GM19035 (cell line): ENCODE measurements around the gene SUGCT.
"Not testable (repeated sequence)": the region's sequence is repeated elsewhere in the genome, so short reads cannot be mapped to it uniquely, and the experiment has no call there.

Experiments
- ATAC-seq: cut with Tn5 transposase; IDR thresholded peaks from one replicate; pipeline ENCODE4 v1.9.1; 2021; ENCODE audit not compliant: unreplicated experiment

SUGCT gene

DNA sequence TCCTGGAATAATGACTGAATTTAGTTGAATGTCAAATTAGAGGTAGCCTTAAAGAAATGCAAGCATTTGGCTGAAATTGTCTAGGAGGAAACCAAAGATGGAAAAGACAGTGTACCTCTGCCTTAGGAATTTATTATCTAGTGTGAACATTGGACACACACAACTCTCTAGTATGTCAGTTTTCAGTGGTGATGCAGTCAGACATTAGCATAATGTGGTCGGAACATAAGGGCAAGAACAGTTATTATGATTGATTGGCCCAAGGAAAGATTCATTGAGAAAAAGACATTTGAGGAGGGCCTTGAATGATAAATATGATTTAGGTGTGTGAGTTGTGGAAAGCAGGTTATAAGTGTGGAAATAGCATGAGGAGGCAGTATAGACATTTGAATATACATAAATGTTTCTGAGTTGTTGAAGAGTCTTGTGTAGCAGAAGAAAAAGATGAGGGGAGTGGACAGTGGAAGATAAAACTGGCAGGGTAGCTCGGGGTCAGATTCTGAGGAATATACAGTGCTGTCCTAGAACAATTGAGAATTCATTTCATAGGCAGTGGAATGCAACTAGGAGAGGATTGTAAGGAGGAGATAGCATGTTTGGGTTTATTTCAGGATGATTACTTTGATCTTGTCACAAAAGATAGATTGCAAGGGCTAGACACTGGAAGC lies 414.7 kb downstream of the SUGCT start:
- ATAC-seq = no peak

DNA sequence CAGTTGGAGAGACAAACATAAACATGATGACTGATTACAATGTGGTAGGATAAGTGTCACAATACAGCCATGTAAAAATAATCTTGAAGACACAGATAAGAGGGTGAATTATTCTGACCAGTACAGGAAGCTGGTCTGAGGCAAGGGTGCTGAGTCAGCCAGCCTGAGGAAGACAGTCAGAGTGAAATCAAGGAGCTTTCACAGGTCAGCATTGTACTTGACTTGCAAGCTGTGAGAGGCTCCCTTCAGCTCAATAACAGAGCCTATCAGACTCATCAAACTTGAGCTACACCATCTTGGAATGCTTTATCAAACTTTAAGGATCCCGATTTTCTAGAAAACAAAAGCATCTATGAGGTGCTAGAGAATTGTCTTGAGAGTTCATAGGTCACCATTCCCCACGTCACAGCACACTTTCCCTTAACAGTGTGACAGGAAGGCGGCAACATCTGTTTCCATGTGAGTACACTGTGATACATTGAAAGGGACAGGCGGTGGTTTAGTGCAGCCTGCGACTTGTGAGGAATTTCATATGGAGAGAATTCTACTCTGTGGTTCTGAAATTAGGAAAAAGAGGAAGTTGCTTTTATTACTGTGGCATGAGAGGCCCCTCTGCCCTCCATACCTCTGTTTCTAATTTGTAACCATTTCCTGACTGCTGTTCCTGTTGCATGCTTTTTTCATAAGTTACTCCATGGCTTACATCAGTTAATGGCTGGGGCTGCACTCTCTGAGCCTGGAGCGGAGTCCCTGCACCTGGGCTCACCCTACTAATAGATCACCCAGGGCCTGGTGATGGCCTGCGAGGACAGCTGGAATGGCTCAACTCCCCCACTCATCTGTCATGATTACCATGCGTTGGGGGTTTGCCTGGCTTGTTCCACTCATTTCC lies 417.1 kb downstream of the SUGCT start:
- peak; percentile 80 for ATAC-seq

DNA sequence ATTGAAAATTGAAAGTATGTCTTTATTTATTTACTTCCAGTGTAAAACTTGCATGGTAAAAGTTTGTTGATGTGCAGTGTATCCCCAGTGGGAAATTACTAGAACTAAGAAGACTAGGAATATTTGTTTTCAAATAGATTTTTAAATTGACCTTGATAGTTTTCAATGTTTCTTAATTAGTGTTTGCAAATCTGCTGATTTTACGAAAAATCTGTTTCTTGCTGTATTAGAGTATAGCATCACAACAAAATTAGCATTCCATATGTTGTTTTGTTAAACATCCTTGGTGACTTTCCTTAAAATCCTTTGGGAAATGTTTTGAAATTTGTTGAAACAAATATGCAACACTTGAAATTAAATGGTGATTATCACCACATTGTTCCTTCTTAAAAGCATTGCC lies 425.9 kb downstream of the SUGCT start:
- ATAC-seq = no peak

DNA sequence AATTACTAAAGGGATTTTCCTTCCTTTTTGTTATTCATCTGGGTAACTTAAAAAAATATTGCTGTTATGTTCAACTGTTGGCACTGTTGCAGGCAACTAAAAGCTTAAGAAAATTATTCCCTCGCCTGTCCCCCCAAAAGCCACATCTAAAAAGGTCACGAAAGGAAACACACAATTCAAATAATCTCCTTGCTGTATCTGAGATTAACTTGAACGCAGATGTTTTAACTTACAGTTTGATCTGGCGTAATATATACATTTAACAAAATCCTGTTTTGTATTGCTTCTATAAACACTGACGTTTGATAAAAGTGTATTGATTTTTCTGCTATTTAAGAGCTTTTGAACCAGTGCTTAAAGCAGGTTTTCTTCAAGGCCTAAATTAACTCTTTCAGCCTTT lies 432.1 kb downstream of the SUGCT start:
- ATAC-seq = no peak

DNA sequence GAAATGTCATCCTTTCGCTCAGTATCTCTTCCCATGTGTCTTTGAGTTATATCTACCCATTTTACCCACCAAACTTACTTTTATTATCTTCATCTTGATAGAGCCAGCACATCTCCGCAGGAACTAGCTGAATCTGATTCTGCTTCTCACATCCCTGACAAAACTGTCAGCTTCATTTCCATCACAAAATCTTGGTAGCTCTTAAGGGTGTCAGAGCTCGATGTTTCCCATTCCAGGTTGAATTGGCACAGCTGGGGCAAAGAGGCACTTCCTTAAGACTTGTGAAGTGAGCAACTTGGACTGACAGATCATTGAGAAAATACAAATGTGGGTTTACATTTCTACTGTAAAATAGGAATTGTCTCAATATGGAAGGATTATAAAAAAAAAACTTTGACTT lies 434.5 kb downstream of the SUGCT start:
- ATAC-seq = no peak

DNA sequence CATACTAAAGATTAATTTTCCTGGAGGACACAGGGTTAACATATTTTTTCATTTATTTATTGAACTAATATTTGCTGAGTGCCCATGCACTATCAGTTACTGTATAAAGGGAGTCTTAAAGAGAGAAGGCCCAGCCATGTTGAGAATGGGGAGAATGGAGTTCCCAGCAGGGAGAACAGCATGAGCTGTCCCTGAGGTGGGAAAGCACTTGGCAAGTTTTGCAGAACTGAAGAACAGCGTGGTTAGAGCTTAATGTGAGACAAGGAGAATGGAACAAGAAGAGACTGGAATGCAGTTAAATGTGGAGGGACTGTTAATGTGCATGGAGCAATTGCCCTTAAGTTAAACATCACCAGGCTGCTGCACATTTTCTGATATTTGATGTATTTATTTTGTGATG lies 435.4 kb downstream of the SUGCT start:
- no peak for ATAC-seq

DNA sequence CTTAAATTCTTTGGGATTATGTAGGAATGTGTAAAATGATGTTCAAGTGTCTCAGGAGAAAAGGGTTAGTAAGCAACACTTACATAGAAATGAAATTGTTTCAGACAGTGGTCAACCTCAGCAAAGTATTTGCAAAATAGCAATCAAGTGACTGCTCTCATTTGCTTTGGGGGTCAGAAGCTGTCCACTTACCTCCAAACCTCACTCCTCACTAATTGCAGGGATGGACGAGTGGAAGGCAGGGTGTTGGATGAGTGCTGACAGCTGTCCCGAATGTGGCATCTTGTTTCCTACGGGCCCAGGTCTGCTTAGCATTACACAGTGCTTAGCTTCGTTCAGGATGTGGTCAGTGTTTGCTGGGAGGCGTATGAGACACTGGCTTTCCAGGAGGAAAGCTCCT lies 437.0 kb downstream of the SUGCT start:
- no peak for ATAC-seq

DNA sequence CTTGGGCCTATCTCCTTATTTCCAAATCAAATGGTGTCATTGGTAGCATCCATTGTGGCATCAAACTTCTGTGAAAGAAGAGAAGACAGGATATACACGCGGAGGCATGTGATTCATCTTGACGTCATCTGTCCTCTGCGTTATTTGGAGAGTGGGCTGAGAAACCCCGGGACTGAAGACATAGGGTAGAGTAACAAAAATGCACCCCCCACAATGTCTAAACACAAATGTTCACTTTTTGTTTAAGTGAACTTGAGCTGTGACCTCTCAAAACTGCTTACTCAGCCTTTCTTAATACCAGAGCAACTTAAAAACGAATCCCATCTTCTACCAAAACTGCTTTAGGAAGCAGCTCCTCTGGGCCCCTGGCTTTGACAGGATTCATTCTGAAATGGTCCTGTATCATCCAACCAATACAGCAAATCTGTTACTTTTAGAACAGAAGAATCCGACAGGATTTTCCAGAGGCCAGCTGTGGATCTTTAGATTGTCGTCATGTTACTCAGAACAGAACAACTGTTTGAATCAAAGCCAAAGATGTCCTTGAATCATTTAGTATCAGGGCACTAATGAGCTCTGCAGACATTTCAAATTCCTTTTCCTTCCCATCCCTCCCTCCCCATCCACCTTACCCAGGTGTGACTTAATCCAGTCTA lies 438.1 kb downstream of the SUGCT start:
- no peak for ATAC-seq

DNA sequence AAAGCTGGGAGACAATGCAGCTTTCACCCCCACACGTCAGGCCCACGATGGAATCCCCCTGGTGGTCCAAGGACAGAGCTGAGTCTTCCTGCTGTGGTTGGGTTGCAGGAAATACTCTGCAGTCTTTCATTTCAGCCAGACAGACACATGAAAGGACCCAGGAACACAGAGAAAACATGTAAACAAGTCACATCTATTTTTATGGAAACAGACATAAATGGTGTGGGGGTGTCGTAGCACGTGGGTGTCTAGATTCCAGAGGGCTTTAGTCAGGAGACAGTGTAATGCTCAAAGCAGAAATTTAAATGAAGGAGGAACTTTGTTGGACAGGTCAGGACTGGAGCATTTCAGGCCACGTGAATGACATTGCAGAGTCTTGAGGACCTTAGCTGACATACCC lies 444.6 kb downstream of the SUGCT start:
- ATAC-seq = no peak

DNA sequence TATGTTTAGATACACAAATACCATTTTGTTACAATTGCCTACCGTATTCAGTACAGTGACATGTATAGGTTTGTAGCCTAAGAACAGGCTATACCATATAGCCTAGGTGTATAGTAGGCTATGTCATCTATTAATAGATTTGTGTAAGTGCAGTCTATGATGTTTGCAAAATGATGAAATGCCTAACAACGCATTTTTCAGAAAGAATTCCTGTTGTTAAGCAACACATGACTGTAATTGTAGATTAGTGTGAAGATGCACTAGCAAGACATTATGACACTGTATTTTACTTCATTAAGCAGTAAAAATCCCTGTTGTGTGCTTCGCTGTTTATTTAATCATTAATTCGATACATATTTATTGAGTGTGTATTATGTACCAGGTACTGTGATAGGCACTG lies 446.0 kb downstream of the SUGCT start:
- ATAC-seq = no peak

DNA sequence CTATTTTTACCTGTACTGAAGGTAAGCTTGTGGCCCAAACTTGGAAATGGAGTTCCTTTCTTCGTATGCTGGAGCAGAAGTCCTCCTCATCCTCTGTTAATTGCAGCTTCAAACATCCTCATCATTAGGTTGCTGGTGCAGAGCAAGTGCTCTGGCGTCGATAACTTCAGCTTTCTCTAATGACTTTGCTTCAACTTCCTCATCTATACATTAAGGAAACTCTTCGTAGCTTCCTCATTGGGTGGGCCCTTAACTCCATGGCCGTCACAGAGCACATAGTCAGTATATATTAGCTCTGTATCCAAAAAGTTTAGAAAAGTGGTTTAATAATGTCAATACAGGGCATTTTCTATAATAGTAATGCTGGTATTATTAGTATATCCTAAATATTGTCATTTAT lies 447.7 kb downstream of the SUGCT start:
- no peak for ATAC-seq

DNA sequence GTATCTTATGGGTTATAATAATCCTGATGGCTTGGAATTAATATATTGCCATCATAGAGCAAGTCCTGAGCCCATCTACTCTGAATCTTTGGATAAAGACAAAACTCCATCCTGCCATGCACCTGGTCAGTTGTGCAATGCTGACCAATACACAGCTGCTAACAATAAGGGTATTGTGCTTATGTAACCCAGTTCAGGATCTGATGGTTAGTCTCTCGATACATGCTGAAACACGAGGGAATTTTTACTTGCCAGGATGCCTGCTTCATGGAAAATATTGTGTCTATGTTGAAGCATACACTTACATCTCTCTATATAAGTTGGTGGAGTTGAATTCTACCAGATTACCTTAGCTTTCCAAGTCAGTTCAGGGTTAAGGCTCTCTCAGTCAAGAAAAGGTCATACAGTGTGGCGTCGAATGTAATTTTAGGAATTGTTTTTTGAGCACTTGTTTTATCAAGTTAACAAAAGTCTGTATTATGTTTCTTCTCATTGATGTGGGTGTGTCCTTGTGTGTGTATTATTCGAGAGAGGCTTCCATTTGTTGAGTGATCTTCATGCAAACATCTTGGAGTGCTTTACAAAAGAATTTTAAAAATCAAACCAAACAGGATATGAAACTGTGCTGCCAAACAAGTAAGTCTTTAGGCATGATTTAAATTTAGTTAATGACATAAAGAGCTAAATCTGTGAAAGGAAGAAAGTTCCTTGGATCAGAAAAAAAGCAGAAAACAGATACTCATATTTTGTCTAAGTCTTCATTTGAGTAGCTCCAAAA lies 449.1 kb downstream of the SUGCT start:
- ATAC-seq = no peak

DNA sequence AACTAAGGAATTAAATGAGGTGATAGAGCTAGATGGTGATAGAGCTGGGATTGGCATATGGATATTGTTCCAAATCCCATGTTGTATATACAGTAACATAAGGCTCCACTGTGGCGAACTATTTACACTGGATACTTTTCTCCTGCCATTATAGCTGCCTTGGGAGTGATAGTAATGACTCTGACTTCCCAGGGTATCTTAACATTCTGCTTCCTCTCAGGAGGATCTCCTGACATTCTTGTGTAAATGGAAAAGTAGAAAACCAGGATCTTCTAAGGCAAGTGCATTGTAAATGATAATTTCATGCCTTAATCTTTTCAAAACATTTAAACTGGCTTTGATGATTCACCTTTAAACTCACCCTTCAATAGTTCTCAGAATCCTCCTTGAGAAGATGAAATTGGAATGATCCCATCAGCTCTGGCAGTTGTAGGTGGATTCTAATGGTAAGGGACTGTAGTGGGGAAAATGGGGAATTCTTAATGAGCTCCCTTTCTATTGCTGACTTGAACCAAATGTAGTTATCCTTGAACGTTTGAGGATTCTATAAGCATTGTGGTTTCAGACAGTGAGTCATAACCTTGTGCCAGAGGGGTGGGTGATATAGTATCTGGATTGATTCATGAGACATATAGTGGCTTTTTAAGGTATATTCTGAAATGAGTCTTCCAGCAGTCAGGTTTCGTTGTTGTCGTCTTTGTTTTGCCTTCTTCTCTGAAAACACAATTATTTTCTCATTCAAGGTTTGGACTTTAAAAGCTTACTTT lies 450.0 kb downstream of the SUGCT start:
- ATAC-seq = no peak

DNA sequence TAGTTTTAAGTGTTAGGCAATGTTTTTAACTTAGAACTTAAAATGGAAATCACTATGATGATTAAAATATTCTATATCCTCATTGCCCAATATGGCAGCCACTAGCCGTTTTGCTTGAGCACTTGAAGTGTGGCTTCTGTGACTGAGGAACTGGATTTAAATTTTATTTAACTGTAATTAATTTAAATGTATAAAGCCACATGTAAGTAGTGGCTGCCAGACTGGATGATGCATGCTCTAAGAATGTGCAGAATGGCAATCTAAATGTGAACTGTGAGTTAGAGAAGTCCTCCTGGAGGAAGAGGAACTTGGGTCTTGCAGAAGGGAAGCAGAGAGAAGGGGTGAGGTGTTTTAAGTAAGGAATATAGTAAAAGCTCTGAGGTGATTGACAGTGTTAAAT lies 451.4 kb downstream of the SUGCT start:
- no peak for ATAC-seq

DNA sequence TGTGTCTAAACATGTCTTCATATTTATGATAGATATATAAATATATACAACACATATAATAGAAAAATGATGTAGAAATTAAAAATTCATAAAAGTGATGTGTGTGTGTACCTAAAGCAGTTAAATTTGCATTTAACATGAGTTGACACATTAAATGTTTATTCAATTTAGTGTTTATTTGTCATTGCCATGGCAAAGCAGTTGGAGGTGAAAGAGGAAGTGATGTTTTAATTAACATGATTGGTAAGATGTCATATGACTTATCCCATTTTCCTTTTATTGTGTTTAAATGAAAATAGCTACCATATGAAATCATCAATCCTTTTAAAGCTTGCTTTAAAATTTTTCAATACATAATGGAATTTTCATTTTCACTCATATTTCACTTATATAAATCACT lies 452.6 kb downstream of the SUGCT start:
- ATAC-seq = no peak

DNA sequence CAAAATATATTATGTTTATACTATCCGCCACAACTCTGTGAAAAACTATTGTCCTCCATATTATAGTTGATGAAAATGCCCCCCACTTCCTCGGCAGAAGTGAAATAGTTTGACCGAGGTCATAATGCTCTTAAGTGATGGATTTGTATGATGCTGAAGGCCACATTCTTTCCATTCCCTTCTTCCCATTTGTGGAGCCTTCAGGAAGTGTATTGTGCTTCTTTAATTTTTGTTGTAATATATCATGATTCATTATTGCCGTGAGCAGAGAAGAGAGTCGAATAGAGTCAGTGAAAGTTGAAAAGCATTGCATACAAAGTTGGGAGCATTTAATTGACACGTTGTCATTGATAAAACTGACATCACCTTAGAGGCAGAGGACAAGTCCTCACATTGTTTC lies 460.3 kb downstream of the SUGCT start:
- no peak for ATAC-seq

DNA sequence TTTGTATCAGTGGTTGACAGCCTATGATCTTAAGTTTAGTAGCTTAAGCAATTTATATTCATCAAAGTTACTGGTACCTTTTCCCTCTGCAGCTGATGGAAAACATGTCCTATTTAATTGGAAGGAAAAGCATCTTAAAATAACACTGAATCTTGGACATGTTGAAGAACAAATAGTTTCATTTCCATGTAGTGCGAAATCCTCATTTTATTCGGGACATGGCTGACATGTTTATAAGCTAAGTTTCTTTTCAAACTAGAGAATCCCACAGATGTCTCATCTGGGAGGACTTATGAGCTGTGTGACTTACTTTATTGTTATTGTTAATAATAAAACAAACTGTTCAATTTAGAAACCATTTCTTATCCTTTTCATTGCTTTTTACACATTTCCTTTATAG lies 461.0 kb downstream of the SUGCT start:
- no peak for ATAC-seq

DNA sequence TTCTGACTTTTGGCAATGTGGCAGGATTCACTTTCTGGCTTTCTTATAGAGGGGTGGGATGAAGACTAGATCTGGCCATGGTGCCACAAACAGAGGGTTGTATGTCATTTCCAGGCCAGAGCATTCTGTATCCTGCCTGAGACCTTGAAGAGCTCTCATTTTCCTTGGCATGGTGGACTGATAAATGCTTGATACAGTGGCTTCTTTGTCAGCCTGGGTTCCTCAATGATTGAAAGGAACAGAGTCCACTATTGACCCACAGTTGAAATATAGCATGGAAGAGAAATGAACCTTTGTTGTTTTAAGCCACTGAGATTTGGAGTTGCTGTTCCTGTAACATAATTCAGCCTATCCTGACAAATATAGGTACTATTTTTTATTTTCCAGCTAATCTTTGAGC lies 462.7 kb downstream of the SUGCT start:
- no peak for ATAC-seq

DNA sequence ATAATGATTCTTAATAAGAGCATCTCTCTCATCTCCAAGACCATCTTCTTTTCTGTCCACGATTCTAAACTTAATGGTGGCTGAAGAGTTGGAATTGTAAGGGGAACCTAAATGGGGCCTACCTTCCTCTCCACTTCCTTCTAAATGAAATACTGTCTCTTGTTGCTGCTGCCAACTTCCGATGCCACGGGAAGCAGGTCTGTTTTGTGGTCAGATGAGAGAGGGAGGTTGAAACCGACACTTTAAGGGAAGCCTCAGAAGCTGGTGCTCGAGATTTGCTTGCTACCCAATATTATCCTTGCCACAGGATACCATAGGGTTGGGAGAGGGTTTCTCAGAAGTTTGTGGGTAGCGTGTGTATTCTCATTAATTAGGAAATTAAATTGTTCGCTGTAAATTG lies 464.1 kb downstream of the SUGCT start:
- no peak for ATAC-seq

DNA sequence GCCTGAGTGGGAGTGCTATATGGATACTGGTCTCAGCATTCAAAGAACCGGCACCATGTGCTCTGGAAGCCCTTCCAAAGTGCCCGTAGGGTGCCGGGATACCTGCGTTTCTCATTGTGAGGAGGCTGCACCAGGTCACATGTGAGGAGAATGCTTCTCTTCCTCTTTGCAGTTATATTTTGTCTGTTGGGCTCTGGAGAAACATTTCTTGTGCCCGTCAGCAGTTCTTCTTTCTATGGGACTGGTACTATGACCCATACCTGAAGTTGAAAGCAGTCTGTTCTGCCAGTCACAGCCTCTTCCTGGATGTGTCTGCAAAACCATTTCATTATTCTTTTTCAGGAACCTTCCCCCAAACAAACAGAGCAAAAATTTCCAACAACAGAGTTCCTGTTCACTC lies 465.0 kb downstream of the SUGCT start:
- no peak for ATAC-seq

DNA sequence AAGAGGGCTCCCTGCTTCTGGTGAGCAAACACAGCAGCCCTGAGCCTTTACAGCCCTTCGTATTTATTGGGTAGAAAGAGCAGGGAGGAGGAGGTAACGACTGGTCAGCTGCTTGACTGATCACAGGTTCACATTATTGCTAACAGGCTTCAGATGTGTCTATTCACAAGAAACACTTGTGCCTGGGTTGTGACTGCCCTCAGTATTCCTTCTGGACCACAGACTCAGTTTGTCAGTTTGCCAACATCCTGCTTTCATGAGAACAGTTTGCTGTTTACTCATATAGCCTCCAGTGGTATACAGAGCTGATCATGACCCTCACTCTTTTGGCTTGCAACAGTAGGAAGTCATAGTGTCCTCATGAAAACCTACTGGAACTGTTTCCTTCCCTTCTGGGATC lies 467.5 kb downstream of the SUGCT start:
- not testable (repeated sequence) for ATAC-seq
